ENCODE measurements around the gene TULP4.

DNA sequence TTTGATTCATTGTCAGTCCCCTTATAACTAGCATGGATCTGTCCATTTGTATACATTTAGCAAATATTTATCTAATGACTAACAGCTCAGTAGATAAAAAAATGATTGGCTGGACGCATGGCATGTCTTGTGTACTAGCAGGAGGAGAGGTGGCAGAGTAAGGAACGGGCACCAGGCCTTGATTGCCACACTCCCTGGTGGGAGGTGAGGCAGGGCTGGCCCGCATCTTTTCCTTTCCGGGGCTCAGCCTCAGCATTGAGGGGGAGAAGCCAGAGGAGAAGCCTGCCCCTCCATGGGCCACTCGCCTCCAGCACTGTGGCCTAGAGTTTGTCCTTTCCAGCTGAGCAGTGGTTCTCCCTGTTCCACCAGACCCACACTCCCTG lies 162.7 kb downstream of the TULP4 start:
- TF ChIP-seq BHLHE40 (IDR thresholded peaks at IDR 0.05; ENCODE audit: low read depth, low read length) (no peak), PHF8 (IDR thresholded peaks at IDR 0.05; ENCODE audit: borderline replicate concordance, low read depth) (no peak), EP300 (IDR thresholded peaks at IDR 0.05) (no peak), SMC3 (IDR thresholded peaks at IDR 0.05) (no peak), ZFP36 (IDR thresholded peaks at IDR 0.05; ENCODE audit: borderline replicate concordance, partially characterized antibody) (no peak), TP53 (CRISPR knock-in tag; IDR thresholded peaks at IDR 0.05) (no peak), POLR2A (IDR thresholded peaks at IDR 0.05; ENCODE audit: low read length) (no peak), MAFK (IDR thresholded peaks at IDR 0.05; ENCODE audit: partially characterized antibody) (no peak)
- TF ChIP-seq, protein P1, sequence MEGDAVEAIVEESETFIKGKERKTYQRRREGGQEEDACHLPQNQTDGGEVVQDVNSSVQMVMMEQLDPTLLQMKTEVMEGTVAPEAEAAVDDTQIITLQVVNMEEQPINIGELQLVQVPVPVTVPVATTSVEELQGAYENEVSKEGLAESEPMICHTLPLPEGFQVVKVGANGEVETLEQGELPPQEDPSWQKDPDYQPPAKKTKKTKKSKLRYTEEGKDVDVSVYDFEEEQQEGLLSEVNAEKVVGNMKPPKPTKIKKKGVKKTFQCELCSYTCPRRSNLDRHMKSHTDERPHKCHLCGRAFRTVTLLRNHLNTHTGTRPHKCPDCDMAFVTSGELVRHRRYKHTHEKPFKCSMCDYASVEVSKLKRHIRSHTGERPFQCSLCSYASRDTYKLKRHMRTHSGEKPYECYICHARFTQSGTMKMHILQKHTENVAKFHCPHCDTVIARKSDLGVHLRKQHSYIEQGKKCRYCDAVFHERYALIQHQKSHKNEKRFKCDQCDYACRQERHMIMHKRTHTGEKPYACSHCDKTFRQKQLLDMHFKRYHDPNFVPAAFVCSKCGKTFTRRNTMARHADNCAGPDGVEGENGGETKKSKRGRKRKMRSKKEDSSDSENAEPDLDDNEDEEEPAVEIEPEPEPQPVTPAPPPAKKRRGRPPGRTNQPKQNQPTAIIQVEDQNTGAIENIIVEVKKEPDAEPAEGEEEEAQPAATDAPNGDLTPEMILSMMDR (IDR thresholded peaks at IDR 0.05), result no peak
- TF ChIP-seq, protein P2, sequence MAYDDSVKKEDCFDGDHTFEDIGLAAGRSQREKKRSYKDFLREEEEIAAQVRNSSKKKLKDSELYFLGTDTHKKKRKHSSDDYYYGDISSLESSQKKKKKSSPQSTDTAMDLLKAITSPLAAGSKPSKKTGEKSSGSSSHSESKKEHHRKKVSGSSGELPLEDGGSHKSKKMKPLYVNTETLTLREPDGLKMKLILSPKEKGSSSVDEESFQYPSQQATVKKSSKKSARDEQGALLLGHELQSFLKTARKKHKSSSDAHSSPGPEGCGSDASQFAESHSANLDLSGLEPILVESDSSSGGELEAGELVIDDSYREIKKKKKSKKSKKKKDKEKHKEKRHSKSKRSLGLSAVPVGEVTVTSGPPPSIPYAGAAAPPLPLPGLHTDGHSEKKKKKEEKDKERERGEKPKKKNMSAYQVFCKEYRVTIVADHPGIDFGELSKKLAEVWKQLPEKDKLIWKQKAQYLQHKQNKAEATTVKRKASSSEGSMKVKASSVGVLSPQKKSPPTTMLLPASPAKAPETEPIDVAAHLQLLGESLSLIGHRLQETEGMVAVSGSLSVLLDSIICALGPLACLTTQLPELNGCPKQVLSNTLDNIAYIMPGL (CRISPR knock-in tag; IDR thresholded peaks at IDR 0.05; ENCODE audit: borderline replicate concordance), result no peak
- TF ChIP-seq, protein P3, sequence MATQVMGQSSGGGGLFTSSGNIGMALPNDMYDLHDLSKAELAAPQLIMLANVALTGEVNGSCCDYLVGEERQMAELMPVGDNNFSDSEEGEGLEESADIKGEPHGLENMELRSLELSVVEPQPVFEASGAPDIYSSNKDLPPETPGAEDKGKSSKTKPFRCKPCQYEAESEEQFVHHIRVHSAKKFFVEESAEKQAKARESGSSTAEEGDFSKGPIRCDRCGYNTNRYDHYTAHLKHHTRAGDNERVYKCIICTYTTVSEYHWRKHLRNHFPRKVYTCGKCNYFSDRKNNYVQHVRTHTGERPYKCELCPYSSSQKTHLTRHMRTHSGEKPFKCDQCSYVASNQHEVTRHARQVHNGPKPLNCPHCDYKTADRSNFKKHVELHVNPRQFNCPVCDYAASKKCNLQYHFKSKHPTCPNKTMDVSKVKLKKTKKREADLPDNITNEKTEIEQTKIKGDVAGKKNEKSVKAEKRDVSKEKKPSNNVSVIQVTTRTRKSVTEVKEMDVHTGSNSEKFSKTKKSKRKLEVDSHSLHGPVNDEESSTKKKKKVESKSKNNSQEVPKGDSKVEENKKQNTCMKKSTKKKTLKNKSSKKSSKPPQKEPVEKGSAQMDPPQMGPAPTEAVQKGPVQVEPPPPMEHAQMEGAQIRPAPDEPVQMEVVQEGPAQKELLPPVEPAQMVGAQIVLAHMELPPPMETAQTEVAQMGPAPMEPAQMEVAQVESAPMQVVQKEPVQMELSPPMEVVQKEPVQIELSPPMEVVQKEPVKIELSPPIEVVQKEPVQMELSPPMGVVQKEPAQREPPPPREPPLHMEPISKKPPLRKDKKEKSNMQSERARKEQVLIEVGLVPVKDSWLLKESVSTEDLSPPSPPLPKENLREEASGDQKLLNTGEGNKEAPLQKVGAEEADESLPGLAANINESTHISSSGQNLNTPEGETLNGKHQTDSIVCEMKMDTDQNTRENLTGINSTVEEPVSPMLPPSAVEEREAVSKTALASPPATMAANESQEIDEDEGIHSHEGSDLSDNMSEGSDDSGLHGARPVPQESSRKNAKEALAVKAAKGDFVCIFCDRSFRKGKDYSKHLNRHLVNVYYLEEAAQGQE (IDR thresholded peaks at IDR 0.05), result no peak
